ENCODE data around the gene ZSCAN1. TPM values are rescaled to one million over a fixed set of nuclear protein-coding genes. Genes with fewer than 3 reads are reported as not detected.

The ZSCAN1 gene
- total RNA-seq, 1 donor = not detected

GRCh38 chr19:58046856-58047255 lies 13.0 kb downstream of the ZSCAN1 start:
- no peak overlapping the region for H3K4me3 ChIP-seq (ENCODE audit: low read depth, low read length)
- TF ChIP-seq CTCF (IDR thresholded peaks at IDR 0.05; ENCODE audit: insufficient read depth, low read length) = no peak
- no peak for DNase-seq (ENCODE audit: low read depth)

GRCh38 chr19:58047672-58048071 lies 13.8 kb downstream of the ZSCAN1 start:
- DNase-seq (ENCODE audit: low read depth) = no peak
- TF ChIP-seq CTCF (IDR thresholded peaks at IDR 0.05; ENCODE audit: insufficient read depth, low read length) = no peak
- H3K4me3 ChIP-seq (ENCODE audit: low read depth, low read length) = no peak overlapping the region

- DNase-seq (ENCODE audit: low read depth) = no peak
- no peak for TF ChIP-seq CTCF (IDR thresholded peaks at IDR 0.05; ENCODE audit: insufficient read depth, low read length)
- no peak overlapping the region for H3K4me3 ChIP-seq (ENCODE audit: low read depth, low read length)
These were observed 18.4 kb downstream of the ZSCAN1 start for GRCh38 chr19:58052256-58052655.

GRCh38 chr19:58053480-58054156 lies 19.8 kb downstream of the ZSCAN1 start:
- no peak overlapping the region for H3K4me3 ChIP-seq (ENCODE audit: low read depth, low read length)
- DNase-seq (ENCODE audit: low read depth) = no peak
- TF ChIP-seq CTCF (IDR thresholded peaks at IDR 0.05; ENCODE audit: insufficient read depth, low read length) = no peak

GRCh38 chr19:58054901-58055874 lies 21.4 kb downstream of the ZSCAN1 start:
- DNase-seq (ENCODE audit: low read depth) = no peak
- H3K4me3 ChIP-seq (ENCODE audit: low read depth, low read length) = no peak overlapping the region

GRCh38 chr19:58056261-58056660 lies 22.4 kb downstream of the ZSCAN1 start:
- no peak overlapping the region for H3K4me3 ChIP-seq (ENCODE audit: low read depth, low read length)
- no peak for DNase-seq (ENCODE audit: low read depth)
- no peak for TF ChIP-seq CTCF (IDR thresholded peaks at IDR 0.05; ENCODE audit: insufficient read depth, low read length)

More at GRCh38 chr19:58054901-58055874, 21.4 kb downstream of the ZSCAN1 start:
- no peak for TF ChIP-seq CTCF (IDR thresholded peaks at IDR 0.05; ENCODE audit: insufficient read depth, low read length)
